ENCODE measurements around the gene CTIF.
"Not testable (repeated sequence)": the region's sequence is repeated elsewhere in the genome, so short reads cannot be mapped to it uniquely, and the experiment has no call there.

Gene CTIF

DNA sequence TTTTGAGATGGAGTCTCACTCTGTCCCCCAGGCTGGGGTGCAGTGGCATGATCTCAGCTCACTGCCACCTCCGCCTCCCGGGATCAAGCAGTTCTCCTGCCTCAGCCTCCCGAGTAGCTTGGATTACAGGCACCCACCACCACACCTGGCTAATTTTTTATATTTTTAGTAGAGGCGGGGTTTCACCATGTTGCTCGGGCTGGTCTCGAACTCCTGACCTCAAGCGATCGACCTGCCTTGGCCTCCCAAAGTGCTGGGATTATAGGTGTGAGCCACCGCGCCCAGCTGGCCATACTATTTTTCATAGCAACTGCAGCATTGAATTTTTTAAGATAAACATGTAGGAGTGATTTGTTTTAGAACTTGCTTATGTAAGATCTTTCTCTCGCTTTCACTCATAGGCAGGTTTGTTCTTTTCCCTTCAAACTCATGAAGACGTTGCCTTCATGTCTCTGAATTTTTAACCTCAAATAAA, 273.2 kb downstream of the CTIF start:
- DNase-seq: not testable (repeated sequence)

DNA sequence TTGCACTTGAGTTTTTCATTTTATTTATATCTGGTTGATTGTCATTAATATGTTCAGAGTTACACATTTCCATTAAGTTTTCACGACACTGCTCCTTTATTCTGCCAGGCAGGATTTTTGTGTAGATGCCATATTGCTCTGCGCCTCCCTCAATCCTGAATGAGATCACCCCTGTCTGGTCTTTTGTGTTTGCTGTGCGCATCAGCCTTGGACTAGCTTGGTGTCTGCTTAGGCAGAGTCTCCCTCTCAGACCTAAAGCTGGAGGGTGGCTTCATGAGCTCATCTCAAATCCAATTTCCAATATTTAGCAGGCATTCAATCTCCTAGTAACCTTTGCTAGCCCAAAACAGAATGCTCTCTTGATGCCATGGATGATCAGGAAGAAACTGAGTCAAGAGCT, 274.5 kb downstream of the CTIF start:
- DNase-seq: no peak

DNA sequence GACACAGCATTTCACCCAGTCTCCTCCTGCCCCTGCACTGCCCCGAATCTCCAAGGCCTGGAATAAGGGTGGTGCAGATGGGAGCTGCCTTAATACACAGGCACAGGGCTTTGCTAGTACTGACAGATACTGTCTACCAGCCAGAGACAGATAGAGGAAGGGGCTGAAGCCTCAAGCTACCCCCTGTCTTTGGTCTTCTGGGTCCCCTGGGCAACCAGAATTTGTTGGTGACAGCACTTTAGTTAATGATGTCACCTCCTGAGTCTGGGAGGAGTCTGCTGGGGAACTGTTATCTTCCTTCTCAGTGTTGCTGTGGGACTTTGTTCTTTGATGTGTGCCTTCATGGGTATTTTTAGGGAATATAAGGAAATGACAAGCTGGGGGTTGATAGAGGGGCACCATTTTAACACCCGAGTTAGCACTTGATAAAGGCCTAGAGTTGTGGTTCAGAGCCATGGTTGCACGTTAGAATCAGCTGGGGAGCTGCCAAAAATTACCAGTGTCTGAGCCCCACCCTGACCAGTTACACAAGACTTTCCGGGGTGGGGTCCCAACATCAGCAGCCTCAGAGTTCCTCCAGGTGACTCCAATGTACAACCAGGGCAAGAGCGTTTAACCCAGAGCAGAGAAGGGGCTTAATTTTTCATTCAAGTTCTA, 275.1 kb downstream of the CTIF start:
- DNase-seq: no peak

DNA sequence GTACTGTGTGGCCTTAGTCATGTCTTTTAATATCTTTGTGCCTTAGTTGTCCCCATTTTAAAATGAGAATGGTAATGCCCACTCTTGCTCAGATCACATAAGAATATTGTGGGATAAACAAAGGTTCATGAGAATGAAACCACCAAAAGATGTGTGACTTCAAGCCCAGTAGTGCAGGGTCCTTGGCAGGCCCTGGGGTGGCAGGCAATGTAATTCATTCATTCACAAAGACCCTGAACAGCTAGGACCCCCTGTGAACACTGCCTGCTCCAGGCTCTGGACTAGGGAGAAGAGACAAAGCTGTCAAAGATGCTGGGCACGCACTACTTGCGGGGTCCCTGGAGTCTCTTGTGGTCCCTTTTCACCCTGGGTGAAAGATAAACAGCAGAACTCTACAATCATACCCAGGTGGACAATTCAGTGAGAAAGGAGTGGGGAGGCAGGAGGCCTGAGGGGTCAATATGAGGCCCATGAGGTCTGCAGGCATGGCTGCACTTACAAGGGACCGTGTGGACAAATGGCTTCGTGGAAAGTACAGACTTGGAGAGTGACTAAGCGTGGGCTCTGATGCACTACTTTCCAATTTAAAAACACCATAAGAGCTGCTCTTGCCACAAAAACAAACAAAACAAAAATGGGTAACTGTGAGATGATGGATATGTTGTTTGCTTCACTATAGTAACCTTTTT, 275.8 kb downstream of the CTIF start:
- DNase-seq: no peak

DNA sequence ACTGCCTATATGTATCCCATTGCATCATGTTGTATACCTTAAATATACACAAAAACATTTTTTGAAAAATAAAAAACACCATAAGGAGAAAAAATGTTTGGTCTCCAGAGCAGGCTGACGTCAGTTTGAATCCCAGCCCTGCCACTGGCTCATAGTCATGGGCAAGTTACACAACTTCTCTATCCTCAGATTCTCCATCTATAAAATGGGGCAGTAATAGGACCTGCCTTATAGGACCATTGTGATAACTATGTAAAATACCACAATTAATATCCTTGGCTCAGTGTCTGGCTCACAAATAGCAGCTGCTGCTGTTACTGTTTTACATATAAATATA, 276.3 kb downstream of the CTIF start:
- DNase-seq: no peak

DNA sequence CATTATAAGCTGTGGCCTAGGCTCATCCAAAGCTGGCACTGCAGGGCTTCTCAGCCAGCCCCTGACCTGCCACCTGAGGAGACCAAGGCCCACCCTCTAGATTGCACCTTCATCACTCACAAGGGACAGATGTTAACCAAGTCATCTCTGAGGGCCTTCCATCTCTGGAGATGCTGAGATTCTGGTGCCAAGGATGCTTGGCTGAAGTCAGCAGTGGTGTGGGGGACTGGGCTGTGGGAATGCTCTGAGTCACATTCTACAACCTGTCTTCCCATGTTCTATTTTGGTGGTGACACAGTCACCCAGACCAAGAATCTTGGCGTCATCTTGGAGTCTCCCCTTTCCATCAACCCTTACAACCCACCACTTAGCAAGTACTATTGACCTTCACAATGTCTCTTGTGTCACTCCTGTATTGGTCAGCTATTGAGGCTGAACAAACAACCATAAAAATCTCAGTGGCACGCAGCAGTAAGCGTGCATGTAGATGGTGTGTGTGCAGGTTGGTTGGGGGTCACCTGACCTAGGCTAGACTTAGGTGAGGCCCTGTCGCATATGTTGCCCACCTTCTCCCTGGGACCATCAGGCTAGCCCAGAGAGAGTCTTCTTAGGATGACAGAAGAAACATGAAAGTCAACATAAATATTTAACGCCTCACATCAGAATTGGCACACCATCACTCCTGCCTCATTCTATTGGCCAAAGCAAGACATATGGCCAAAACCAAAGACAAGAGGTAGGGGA, 276.9 kb downstream of the CTIF start:
- no peak for DNase-seq

DNA sequence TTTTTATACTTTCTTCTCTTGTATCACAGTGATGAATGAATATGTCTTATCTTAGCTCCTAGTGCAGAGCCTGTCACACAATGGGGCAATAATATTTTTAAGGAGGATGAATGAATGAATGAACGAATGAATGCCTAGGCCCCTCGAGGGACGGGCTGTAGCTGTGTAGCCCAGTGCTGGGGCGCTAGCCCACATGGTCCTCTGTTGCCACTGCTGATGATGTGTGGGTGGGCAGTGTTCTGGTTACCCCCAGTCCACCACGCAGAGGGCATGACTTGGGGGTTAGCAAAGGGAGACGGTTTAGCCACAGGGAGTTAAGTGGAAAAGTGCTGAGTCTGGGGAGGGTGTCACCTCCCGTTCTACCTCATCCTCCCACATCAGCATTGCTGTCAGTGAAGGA, 277.7 kb downstream of the CTIF start:
- DNase-seq: no peak

DNA sequence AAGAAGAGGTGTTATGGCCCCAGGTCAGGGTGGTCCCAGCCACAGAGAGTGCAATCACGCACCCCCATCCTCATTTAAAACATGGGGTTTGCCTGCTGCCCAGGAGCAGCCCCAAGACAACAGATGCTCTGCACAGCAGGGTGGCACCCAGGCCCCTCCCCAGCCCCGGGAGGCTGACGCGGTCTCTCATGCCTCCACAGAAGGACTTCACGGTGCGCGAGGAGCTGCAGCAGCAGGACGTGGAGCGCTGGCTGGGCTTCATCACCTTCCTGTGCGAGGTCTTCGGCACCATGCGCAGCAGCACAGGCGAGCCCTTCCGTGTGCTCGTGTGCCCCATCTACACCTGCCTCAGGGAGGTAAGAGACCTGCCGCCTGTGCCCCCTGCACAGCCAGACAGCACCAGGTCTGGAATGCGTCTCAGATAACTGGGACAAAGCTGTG, 278.2 kb downstream of the CTIF start:
- no peak for DNase-seq

DNA sequence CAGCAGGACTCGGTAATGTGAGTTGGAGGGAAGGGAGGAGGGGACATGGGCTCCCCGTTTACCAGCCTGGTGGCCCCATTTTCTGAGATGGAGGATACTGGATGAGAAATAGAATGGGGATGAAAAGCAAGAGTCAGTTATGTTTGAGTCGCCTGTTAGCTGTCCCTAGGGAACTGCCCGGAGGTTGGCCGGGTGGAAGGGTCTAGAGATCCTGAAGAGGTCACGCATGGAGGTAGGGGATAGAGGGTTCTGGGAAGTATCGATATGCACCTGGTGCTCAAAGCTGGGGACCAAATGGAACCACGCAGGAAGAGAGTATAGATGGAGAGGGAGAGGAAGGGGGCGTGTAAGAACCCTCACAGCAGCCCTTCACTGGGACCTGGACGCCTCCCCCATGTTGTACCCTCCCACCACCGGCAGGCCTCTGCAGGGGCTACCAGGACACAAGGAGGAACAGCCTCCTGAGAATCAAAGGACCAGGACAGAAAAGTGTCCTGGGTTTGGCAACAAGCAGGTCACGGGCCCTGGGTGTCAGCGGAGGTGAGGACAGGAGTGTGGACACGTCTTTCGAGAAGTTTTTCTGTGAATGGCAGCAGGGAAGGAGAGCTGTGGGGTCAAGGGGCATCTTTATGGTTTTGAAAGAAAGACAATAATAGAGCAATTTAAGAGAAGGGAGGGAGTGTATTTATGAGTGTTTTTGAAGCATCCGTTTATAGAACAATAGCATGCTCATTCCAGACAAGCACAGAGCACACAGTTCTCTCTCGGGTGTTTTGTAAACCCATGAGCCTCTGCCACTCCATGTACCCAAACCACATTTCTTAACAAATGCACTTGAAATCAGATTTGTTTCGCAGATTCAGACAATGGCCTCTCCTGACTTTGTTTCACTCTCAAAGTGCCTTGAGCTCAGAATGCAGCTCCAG, 279.8 kb downstream of the CTIF start:
- DNase-seq: no peak

DNA sequence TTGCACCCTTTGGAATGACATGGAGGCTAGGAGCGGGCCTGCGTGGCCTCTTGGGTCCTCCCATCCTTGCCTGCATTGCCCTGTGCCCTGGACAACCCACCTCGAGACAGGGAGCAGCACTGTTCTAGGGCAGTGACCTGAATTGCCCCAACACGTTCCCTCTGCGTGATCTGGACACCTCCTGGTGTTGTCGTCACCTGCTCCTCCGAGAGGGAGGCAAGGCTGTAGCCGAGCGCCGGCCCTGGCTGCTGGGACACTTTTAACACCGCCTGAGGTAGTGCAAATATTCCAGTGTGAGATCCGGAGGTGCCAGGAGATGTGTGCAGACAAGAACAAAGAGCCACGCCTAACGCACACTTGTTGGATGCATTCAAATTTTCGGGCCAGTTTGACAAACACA, 280.4 kb downstream of the CTIF start:
- no peak for DNase-seq

DNA sequence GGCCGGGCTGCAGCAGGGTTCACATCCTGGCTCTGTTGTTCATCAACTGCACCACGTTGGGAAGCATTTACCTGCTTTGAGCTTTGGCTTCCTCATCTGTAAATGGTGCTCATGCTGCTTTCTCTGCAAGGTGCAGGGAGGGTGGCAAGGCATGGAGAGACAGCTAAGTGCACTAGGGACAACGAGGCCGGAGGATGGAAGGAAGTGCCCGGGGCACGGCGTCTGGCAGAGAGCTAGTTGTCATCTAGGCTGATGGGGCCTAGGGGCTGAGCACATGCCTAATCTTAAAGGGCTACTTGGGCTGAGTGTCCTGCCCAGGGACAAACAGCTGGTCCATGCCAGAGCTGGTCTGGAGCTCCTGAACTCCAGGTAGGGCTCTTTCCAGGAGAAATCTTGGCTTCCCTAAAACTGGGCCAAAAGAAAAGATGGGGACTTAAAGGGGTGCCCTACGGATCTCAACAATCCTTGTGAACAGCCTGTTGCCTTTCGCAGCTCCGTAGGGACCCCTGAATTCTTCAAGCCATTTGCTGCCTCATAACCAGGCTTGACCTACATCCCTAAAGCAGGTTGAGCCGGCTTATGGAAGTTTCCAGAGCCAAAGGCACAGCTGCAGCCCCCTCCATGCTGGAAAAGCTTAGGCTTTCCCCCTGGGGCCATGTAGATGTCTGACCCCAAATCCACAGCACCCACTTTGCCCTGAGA, 281.1 kb downstream of the CTIF start:
- DNase-seq: no peak

DNA sequence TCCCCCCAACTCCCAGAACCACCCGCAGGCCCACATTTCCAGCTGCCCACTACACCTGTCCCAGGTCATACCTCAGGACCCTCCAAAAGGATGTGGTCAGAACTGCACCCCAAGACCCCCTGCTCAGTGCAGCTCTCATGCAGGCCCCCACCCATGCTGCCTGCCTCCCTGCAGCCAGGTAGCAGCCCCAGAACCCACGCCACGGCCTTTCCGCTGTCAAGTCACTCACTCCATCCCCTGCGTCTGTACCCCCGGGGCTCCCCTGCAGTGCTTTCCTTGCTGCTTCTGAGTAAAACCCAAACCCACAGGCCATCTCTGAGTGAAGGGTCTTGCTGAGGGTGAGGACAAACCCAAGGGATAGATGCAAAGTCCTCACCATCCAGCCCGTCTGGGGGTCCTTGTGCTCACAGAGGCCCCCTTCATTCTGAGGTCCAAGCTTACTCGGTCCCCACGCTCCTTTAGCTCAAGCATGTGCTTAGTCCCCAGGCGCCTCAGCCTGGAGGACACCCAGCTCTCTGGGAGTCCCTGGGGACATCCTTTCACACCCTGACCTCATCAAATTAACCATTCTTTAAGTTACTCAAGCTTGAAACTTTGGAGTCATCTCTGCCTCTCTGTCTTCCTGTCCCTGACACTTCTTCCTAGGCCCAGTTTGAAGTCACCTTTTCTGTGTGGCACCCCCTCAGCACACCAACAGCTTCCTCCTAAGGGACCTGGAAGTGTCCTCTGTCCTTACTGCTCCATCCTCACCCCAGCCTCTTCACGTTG, 281.8 kb downstream of the CTIF start:
- DNase-seq: no peak

DNA sequence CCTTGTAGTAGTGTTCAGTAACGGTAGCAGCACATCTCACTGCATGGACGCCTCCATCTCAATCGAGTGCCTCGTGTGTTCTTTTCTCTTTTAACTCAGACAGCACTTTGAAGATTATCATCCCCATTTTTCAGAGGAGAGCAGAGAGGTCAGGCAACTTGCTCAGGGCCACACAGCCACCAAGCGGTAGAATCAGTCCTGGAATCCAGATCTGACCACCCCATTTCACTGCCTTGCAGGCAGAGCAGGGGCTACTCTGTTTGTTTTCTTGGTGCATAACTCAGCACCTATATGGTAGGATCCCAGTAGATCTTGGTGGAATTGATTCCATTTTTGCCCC, 282.4 kb downstream of the CTIF start:
- DNase-seq: no peak

DNA sequence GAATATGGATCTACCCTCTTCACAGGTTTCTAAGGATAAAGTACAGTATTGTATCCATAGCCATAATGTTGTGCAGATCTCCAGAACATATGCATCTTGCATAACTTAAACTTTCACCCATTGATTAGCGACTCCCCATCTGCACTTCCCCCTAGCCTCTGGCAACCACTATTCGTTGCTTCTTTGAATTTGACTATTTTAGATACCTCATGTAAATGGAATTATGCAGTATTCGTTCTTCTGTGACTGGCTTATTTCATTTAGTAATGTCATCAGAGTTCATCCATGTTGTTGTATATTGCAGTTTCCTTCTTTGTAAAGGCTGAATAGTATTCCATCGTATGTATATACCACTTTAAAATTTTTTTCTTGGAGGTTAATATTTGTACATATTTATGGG, 283.0 kb downstream of the CTIF start:
- DNase-seq: no peak

DNA sequence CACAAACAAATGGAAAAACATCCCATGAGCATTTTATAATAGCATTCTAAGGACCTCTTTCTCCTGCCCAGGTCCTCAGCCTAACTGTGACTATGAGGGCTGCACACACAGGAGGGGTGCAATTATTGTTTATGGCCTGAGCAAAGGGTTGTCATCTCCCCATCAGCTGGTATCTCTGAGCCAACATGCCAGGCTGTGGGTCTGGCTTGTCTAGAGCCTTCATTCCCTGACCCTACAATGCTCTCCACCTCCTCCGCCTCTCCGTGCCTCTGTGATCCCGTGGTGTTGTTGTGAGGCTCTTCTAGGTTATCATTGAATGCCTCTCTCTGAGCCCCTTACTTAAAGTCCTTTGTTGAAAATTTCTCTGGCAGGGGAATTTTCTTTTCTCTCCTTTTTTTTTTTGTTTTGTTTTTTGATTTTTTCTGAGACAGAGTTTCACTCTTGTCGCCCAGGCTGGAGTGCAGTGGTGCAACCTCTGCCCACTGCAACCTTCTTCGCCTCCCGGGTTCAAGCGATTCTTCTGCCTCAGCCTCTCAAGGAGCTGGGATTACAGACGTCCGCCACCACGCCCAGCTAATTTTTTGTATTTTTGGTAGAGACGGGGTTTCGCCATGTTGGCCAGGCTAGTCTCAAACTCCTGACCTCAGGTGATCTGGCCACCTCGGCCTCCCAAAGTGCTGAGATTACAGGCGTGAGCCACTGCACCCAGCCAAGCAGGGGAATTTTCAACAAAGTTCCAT, 285.6 kb downstream of the CTIF start:
- DNase-seq: no peak

DNA sequence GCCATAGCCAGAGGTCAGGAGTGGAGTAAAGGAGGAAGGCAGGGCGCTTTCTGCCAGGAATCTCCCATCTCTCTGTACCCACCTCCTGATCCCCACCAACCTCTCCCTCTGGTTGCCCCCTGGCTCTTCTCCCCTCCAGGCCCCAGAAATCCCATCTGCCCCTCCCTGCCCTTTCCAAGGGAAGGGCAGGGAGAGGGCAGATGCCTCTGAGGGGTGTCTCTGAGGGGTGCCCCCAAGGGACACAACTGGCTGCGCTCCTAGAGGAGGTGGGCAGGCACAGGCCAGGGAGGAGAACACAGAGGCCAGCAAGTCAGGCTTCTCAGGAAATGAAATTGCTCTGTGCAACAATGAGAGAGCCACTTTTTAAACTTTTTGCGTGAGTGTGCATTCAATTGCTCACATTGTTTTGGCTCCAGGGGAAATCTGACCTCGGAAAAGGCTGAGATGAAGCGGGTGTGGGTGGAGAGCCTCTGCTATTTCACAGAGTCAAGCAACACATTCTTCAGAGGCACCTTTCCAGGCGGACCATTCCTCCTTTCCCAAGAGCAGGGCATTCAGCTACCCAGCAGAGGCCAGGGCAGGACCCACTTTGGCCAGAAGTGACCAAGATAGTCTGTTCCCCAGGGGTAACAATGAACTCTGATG, 286.4 kb downstream of the CTIF start:
- no peak for DNase-seq

DNA sequence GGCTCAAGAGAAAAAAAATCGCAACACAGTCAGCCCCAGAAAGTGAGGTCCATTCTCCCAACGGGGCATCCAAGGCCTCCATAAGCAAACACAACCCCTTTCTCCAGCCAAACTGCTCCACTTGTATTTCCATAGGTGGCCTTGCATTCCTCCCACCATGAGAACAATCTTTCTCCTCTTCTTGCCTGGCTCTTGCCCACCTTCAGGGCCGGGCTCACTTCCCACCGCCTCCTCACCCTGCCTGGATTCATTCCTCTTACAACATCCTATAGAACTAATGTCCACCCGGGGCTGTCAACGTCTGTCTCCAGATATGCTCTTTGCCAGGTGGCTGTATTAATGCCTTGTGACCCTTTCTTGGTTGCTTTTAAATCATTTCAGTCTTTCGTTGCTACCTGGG, 287.4 kb downstream of the CTIF start:
- no peak for DNase-seq

DNA sequence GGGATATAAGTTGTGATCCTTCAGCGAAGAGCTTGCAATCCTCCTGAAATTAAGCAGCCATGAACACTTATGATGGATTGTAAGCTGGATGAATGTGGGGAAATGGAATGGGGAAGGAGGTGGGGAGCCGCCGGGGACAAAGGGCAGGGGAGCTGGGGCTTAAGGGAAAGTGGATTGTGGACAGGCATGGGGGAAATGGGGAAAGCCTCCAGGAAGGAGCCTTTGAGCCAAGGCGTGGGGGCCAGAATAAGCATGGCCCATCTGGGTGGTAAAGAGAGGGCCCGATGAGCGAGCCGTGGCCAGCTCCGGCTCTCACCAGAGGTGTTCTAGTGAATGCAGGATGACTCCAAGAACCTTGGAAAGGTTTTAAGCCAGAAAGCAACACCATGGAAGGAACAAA, 288.0 kb downstream of the CTIF start:
- DNase-seq: no peak

DNA sequence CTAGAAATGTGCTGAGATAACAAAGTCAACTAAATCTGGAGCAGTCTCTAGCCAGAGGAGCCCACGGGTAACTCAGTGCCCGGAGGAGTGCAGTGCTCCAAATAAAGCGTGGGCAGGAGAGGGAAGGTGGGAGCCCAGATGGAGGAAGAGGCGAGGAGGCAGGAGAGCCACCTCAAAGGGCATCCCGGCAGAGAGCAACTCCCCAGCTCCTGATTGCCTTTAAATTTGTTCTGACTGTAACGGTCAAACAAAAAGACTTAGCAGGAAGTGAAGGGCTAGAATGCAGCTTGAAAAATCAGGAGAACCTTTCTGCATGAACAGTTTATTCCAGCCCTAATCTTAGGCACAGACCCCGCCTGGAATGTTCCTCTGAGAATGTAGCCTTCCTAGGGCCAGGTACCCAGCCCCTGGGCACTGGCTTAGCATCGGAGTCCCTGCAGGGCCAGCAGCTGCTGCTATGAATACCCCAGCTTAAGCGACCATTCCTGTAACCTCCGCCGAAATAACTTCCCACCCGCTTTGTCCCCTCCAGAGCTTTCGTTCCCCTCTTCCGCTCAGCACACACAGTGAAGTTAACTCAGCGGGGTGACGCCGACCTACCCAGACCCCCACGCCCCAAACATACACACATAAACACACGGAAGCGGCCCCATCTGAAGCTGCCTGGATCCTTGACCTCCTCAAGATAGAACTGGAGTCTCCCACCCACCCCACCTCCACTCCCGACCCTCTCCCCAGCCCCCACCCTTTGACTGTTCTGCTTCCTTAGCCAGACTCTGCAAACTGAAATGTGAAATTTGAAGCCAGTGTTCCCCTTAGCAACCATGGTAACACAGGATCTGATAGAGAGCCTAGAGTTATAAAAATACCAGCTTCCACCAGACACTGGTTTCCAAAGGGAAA, 288.7 kb downstream of the CTIF start:
- DNase-seq: no peak

DNA sequence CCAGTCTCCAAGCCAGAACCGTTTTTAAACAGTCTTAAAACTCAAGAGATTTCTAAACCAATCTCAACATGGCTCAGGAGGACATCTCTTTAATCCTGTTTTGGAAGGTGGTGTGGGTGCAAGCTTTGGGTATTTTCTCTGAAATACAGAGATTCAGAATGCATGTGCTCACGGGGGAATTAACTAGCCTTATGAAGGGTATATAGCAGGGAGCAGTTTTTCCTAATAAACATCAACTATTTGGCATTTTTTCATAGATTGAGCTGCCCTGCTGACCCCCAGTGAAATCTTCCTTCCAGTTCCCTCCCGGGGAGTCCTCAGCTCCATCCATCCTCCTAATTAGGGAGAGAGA, 289.3 kb downstream of the CTIF start:
- DNase-seq: no peak
